Panc1 (cell line): ENCODE measurements around the gene HMCES. TPM values are rescaled to one million over a fixed set of nuclear protein-coding genes. Genes with fewer than 3 reads are reported as not detected.

ENCODE experiments used
- microRNA-seq: library from miRNA; unstranded; fragments of <30 nt; microRNA quantifications from one replicate; pipeline ENCODE4 v1.1.0, GENCODE V29; 2020; ENCODE audit not compliant: unreplicated experiment
- total RNA-seq: library from RNA; stranded (reverse); gene quantifications from one replicate; pipeline ENCODE4 v1.2.1, GENCODE V29; 2021; ENCODE audit not compliant: unreplicated experiment

HMCES gene
- total RNA-seq, 1 experiment from 2014 or later = 94.6 TPM

Small RNAs within 50 kb of the gene (microRNA-seq; reads per million reads assigned to microRNA genes)
- not detected for gene MIR6826

Other genes starting within 250 kb of the HMCES start
- gene GP9, start 218.1 kb upstream of the HMCES start, total RNA-seq = not detected
- 27.7 TPM for gene RAB43, start 157.1 kb upstream of the HMCES start, total RNA-seq
- 45.7 TPM for gene ISY1, start 117.8 kb upstream of the HMCES start, total RNA-seq
- gene CNBP, start 95.0 kb upstream of the HMCES start, total RNA-seq = 355 TPM
- gene COPG1, start 29.3 kb upstream of the HMCES start, total RNA-seq = 225 TPM
- gene EFCAB12, start 149.8 kb downstream of the HMCES start, total RNA-seq = 0.54 TPM
- gene MBD4, start 161.1 kb downstream of the HMCES start, total RNA-seq = 44.7 TPM
- gene IFT122, start 161.4 kb downstream of the HMCES start, total RNA-seq = 52.4 TPM
- not detected for gene RHO, start 249.8 kb downstream of the HMCES start, total RNA-seq